GM12873 (cell line): Measurements from ENCODE around the gene NOCT.

ENCODE experiments used
- TF ChIP-seq, protein P1 (sequence below): IDR thresholded peaks from 2 replicates; pipeline ENCODE4 v1.5.1; 2012; ENCODE audit warnings: low read depth, mild to moderate bottlenecking, moderate library complexity, low read length, control low read depth; ENCODE audit not compliant: insufficient read depth; ENCODE audit errors: missing control alignments

NOCT gene

DNA sequence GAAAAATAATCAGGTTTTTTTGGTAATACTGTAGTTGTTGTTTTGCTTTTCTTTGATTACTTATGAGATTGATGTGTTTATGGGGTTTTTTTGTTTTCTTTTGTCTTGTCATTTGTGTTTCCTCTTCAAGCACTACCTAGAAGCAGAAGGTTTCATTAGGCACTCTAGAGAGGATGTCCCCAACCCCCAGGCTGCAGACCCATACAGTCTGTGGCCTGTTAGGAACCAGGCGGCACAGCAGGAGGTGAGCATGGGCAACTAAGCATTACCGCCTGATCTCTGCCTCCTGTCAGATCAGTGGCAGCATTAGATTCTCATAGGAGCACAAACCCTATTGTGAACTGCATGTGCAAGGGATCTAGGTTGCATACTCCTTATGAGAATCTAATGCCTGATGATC is 22.9 kb upstream of the NOCT start:
- TF ChIP-seq, protein P1, sequence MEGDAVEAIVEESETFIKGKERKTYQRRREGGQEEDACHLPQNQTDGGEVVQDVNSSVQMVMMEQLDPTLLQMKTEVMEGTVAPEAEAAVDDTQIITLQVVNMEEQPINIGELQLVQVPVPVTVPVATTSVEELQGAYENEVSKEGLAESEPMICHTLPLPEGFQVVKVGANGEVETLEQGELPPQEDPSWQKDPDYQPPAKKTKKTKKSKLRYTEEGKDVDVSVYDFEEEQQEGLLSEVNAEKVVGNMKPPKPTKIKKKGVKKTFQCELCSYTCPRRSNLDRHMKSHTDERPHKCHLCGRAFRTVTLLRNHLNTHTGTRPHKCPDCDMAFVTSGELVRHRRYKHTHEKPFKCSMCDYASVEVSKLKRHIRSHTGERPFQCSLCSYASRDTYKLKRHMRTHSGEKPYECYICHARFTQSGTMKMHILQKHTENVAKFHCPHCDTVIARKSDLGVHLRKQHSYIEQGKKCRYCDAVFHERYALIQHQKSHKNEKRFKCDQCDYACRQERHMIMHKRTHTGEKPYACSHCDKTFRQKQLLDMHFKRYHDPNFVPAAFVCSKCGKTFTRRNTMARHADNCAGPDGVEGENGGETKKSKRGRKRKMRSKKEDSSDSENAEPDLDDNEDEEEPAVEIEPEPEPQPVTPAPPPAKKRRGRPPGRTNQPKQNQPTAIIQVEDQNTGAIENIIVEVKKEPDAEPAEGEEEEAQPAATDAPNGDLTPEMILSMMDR = no peak

- TF ChIP-seq, protein P1 = no peak
Measured at GRCh38 chr4:138996090-138996489, 19.5 kb upstream of the NOCT start.

- TF ChIP-seq, protein P1 = no peak
Measured at GRCh38 chr4:138999666-139000065, 15.9 kb upstream of the NOCT start.

- TF ChIP-seq, protein P1 = no peak
Measured at GRCh38 chr4:139005774-139006173, 9.8 kb upstream of the NOCT start.

- TF ChIP-seq, protein P1 = no peak
Measured at GRCh38 chr4:139007640-139008039, 7.9 kb upstream of the NOCT start.

DNA sequence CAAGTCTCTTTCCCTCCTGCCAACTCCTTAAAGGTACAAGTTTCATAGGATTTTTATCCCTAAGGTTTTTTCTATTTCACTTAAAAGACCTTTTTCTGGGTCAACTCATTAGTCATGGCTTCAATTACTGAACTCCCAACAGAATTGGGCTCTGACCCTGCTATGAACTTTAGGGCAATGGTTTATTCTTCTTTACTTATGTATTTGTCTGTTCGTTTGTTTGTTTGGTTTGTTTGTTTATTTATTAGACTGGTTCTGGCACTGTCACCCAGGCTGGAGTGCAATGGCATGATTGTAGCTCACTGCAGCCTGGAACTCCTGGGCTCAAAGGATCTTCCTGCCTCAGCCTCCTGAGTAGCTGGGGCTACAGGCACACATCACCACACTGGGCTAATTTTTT is 5.9 kb upstream of the NOCT start:
- TF ChIP-seq, protein P1 = no peak

DNA sequence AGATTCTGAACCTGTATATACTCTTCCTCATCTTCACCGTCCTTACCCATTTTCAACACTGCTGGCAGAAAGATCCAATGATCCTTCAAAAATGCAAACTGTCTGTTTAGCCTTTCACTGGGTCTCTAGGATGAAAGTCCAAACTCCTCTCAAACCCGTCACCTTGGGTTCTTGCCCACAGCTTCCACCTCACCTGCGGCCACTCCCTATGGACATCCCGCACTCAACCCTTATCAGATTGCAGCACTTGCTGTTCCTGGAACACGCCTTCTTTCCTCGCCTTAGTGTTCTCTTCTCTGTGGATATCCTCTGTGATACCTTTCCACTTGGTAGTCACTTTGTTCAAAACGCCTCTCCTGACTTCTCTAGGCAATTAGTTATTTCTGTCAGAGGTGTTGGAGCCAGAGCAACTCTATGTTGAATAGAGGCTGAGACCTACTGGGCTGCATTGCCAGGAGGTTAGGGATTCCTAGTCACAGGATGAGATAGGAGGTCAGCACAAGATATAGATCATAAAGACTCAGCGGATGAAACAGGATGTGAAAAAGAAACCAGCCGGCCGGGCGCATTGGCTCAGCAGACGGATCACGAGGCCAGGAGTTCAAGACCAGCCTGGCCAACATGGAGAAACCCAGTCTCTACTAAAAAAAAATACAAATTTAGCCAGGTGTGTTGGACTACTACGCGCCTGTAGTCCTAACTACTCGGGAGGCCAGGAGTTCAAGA is 4.2 kb upstream of the NOCT start:
- TF ChIP-seq, protein P1 = no peak
